ENCODE measurements around the gene JPH4.

GRCh38 chr14:23521785-23522640, 56.6 kb downstream of the JPH4 start:
- TF ChIP-seq CTCF (IDR thresholded peaks at IDR 0.05) = no peak
- no peak for TF ChIP-seq POLR2A (IDR thresholded peaks at IDR 0.05)
